RWPE2 (cell line): Measurements from ENCODE around the gene MID1IP1.

Experiments
- ATAC-seq: fragments of 200-7000 bp; cut with Tn5 transposase; 3 replicates; pipeline ENCODE4 v1.9.1; 2021; ENCODE audit warnings: low read depth
- DNase-seq: peaks from one replicate; pipeline ENCODE4 v3.0.0-alpha.2; 2020; ENCODE audit warnings: low spot score
- H3K27ac ChIP-seq: fragments of 450-650 bp; 2 replicates; pipeline ENCODE4 v1.5.1; 2017; ENCODE audit warnings: mild to moderate bottlenecking; ENCODE audit not compliant: poor library complexity, severe bottlenecking
- H3K27me3 ChIP-seq: fragments of 250-450 bp; sonication (Bioruptor Pico); 2 replicates; pipeline ENCODE4 v1.5.1; 2021; ENCODE audit warnings: mild to moderate bottlenecking, moderate library complexity; ENCODE audit not compliant: insufficient read depth, poor library complexity, severe bottlenecking
- H3K36me3 ChIP-seq: fragments of 250-450 bp; sonication (Bioruptor Pico); 2 replicates; pipeline ENCODE4 v1.5.1; 2020; ENCODE audit warnings: low read depth, mild to moderate bottlenecking, moderate library complexity
- H3K4me1 ChIP-seq: fragments of 250-450 bp; sonication (Bioruptor Pico); 2 replicates; pipeline ENCODE4 v1.5.1; 2021; ENCODE audit warnings: mild to moderate bottlenecking, moderate library complexity; ENCODE audit not compliant: insufficient read depth, poor library complexity, severe bottlenecking
- H3K4me3 ChIP-seq: fragments of 250-450 bp; sonication (Bioruptor Pico); 2 replicates; pipeline ENCODE4 v1.5.1; 2021; ENCODE audit warnings: mild to moderate bottlenecking, moderate library complexity; ENCODE audit not compliant: severe bottlenecking
- H3K9me3 ChIP-seq: fragments of 250-450 bp; sonication (Bioruptor Pico); 2 replicates; pipeline ENCODE4 v1.5.1; 2021; ENCODE audit warnings: mild to moderate bottlenecking, moderate library complexity; ENCODE audit not compliant: severe bottlenecking
- TF ChIP-seq, protein P1 (sequence below): fragments of 450-650 bp; IDR thresholded peaks from one replicate; pipeline ENCODE4 v1.5.1; 2017; ENCODE audit warnings: mild to moderate bottlenecking, moderate library complexity; ENCODE audit not compliant: poor library complexity, severe bottlenecking

Gene MID1IP1

DNA sequence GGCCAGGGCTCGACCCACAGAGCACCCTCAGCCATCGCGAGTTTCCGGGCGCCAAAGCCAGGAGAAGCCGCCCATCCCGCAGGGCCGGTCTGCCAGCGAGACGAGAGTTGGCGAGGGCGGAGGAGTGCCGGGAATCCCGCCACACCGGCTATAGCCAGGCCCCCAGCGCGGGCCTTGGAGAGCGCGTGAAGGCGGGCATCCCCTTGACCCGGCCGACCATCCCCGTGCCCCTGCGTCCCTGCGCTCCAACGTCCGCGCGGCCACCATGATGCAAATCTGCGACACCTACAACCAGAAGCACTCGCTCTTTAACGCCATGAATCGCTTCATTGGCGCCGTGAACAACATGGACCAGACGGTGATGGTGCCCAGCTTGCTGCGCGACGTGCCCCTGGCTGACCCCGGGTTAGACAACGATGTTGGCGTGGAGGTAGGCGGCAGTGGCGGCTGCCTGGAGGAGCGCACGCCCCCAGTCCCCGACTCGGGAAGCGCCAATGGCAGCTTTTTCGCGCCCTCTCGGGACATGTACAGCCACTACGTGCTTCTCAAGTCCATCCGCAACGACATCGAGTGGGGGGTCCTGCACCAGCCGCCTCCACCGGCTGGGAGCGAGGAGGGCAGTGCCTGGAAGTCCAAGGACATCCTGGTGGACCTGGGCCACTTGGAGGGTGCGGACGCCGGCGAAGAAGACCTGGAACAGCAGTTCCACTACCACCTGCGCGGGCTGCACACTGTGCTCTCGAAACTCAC, 3.6 kb downstream of the MID1IP1 start:
- Histone ChIP-seq H3K27ac (peak overlapping the region; percentile 85), H3K27me3 (no peaks in the 10 kb centered on the region), H3K36me3 (peaks cover 26% of the 10 kb centered on the region), H3K9me3 (no peaks in the 10 kb centered on the region), H3K4me3 (peak overlapping the region; percentile 75), H3K4me1 (peaks cover 7% of the 10 kb centered on the region)
- ATAC-seq (peak; percentile 1; the same call in 1 of the 3 replicates), DNase-seq (no peak)
- TF ChIP-seq, protein P1, sequence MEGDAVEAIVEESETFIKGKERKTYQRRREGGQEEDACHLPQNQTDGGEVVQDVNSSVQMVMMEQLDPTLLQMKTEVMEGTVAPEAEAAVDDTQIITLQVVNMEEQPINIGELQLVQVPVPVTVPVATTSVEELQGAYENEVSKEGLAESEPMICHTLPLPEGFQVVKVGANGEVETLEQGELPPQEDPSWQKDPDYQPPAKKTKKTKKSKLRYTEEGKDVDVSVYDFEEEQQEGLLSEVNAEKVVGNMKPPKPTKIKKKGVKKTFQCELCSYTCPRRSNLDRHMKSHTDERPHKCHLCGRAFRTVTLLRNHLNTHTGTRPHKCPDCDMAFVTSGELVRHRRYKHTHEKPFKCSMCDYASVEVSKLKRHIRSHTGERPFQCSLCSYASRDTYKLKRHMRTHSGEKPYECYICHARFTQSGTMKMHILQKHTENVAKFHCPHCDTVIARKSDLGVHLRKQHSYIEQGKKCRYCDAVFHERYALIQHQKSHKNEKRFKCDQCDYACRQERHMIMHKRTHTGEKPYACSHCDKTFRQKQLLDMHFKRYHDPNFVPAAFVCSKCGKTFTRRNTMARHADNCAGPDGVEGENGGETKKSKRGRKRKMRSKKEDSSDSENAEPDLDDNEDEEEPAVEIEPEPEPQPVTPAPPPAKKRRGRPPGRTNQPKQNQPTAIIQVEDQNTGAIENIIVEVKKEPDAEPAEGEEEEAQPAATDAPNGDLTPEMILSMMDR = no peak

DNA sequence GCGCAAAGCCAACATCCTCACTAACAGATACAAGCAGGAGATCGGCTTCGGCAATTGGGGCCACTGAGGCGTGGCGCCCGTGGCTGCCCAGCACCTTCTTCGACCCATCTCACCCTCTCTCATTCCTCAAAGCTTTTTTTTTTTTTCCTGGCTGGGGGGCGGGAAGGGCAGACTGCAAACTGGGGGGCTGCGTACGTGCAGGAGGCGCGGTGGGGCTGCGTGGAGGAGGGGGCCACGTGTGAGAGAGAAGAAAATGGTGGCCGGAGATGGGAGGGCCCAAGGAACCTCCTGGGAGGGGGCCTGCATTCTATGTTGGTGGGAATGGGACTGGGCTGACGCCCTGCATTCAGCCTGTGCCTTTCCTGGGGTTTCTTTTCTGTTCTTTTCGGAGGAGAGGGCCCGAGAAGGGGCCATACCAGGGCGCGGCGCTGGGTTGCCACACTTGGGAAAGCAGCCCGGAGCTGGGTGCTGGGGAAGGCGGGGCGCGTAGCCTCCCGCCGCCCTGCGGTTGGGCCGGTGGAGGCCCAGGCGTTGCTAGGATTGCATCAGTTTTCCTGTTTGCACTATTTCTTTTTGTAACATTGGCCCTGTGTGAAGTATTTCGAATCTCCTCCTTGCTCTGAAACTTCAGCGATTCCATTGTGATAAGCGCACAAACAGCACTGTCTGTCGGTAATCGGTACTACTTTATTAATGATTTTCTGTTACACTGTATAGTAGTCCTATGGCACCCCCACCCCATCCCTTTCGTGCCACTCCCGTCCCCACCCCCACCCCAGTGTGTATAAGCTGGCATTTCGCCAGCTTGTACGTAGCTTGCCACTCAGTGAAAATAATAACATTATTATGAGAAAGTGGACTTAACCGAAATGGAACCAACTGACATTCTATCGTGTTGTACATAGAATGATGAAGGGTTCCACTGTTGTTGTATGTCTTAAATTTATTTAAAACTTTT, 4.5 kb downstream of the MID1IP1 start:
- 0 out of 3 replicates have a peak, but pooled peaks have one; percentile 11 for ATAC-seq
- H3K27me3 ChIP-seq = no peaks in the 10 kb centered on the region
- peak; percentile 33 for DNase-seq
- TF ChIP-seq, protein P1 = no peak
- peaks cover 2% of the 10 kb centered on the region for H3K4me1 ChIP-seq
- peaks cover 26% of the 10 kb centered on the region for H3K36me3 ChIP-seq
- H3K9me3 ChIP-seq = no peaks in the 10 kb centered on the region
- peak overlapping the region; percentile 85 for H3K27ac ChIP-seq
- peak overlapping the region; percentile 75 for H3K4me3 ChIP-seq

DNA sequence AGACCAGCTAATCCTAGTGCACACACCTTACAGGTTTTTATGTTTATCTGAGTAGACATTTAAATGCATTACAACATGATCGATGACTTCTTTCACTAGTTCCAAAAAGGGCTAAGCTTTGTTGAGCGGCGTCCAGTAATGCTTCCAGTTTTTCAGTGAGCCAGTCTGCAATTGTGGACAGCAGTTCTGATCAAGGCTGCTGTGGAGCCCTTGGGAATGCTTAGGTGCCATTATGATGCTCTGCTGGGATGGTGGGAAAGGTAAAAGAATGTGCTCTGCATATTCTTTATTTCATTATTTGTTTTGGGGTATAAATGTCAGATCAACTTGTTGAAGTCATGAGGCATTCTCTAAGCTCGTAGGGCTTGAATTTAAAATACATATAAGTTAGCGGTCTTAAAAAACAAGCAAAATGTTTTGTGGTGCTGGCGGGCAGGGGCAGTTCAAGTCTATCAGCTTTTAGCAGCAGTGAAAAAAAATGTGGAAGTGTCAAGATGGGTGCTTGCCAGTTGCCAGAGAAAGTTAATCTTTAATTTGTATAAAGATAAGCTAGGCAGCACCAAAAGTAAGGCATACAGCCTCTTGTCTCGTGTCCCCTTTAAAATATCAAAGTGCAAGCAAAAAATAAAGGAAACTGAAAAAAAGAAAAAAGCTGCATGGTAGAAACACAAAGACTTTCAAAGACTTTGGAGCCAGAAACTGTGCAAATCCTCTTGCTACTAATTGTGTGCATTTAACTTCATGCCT, 5.8 kb downstream of the MID1IP1 start:
- DNase-seq = no peak
- no peaks in the 10 kb centered on the region for H3K27me3 ChIP-seq
- H3K36me3 ChIP-seq = peaks cover 26% of the 10 kb centered on the region
- TF ChIP-seq, protein P1 = no peak
- H3K27ac ChIP-seq = no peak overlapping the region
- no peaks in the 10 kb centered on the region for H3K4me1 ChIP-seq
- H3K4me3 ChIP-seq = no peak overlapping the region
- ATAC-seq = no peak
- no peaks in the 10 kb centered on the region for H3K9me3 ChIP-seq

DNA sequence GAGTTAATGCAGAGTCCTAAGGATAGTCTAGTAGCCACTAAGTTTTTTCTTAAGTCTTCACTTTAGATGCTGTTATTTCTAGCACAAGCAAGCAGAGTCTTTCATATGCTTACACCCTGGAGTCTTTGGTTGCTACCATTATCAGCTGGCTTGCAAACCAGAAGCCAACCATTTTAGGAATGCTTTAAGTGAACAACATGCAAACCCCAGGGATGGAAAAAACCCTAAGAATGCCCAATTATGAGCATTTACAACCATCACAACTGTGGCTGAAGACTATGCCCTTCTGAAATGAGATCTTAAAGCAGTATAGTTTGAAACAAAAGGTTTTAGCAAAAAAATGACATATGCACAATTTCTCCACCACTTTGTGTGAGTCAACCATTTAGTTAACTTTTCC, 6.6 kb downstream of the MID1IP1 start:
- no peaks in the 10 kb centered on the region for H3K9me3 ChIP-seq
- H3K36me3 ChIP-seq = peaks cover 26% of the 10 kb centered on the region
- DNase-seq (no peak), ATAC-seq (no peak)
- TF ChIP-seq, protein P1 = no peak
- H3K4me3 ChIP-seq = no peak overlapping the region
- H3K27ac ChIP-seq = no peak overlapping the region
- no peaks in the 10 kb centered on the region for H3K27me3 ChIP-seq
- H3K4me1 ChIP-seq = no peaks in the 10 kb centered on the region
